PC-3 (cell line): ENCODE results near the gene UBE2D3. TPM values are rescaled to one million over a fixed set of nuclear protein-coding genes. Genes with fewer than 3 reads are reported as not detected.

Experiments used
- ATAC-seq: fragments of 200-7000 bp; cut with Tn5 transposase; 2 replicates; pipeline ENCODE4 v1.9.1; 2020; ENCODE audit warnings: mild to moderate bottlenecking, moderate library complexity
- BruUV-seq: library from RNA; stranded (reverse); fragments of 400-500 nt; replicated peaks from 2 replicates; lab custom pipeline; 2021; lab: Mats Ljungman, UMichigan
- CTCF ChIA-PET: fragments of 300-600 bp; sonication (Branson Sonifier 250); formaldehyde crosslinking; loops from one replicate; lab custom pipeline; 2022; ENCODE audit warnings: antibody characterized with exemption; lab: Charles Lee
- POLR2A ChIA-PET: fragments of 300-600 bp; sonication (Branson Sonifier 250); formaldehyde crosslinking; loops from one replicate; lab custom pipeline; 2022; ENCODE audit warnings: antibody characterized with exemption; ENCODE audit not compliant: unreplicated experiment; lab: Charles Lee
- DNase-seq: peaks from one replicate; pipeline ENCODE4 v3.0.0-alpha.2; 2015
- H2AFZ ChIP-seq: fragments of 300-600 bp; sonication (generic); 2 replicates; pipeline ENCODE4 v1.6.0; 2016; ENCODE audit warnings: antibody characterized with exemption, low read length
- H3F3A ChIP-seq: fragments of 300-600 bp; sonication (generic); one replicate; pipeline ENCODE4 v1.6.0; 2017; ENCODE audit warnings: antibody characterized with exemption, low read length, control low read depth, mild to moderate bottlenecking; ENCODE audit not compliant: unreplicated experiment
- H3K27ac ChIP-seq: fragments of 300-600 bp; sonication (generic); 2 replicates; pipeline ENCODE4 v1.5.1; 2016; ENCODE audit warnings: mild to moderate bottlenecking, low read length
- H3K27me3 ChIP-seq: fragments of 300-600 bp; sonication (generic); 2 replicates; pipeline ENCODE4 v1.6.1; 2016; ENCODE audit warnings: low read length, mixed read lengths
- H3K36me3 ChIP-seq: fragments of 300-600 bp; sonication (generic); 2 replicates; pipeline ENCODE4 v1.6.1; 2016; ENCODE audit warnings: low read depth, mixed run types, low read length, mixed read lengths
- H3K4me1 ChIP-seq: fragments of 300-600 bp; sonication (generic); 2 replicates; pipeline ENCODE4 v1.5.1; 2016; ENCODE audit warnings: low read length; ENCODE audit not compliant: insufficient read depth
- H3K4me2 ChIP-seq: fragments of 300-600 bp; sonication (generic); 2 replicates; pipeline ENCODE4 v1.6.0; 2016; ENCODE audit warnings: low read length
- H3K4me3 ChIP-seq: fragments of 300-600 bp; sonication (generic); 2 replicates; pipeline ENCODE4 v1.5.1; 2016; ENCODE audit warnings: mild to moderate bottlenecking, low read length, mixed read lengths
- H3K79me2 ChIP-seq: fragments of 300-600 bp; sonication (generic); 2 replicates; pipeline ENCODE4 v1.6.1; 2017; ENCODE audit warnings: low read length, mixed read lengths
- H3K9ac ChIP-seq: fragments of 300-600 bp; sonication (generic); 2 replicates; pipeline ENCODE4 v1.6.0; 2016; ENCODE audit warnings: mild to moderate bottlenecking, low read length
- H3K9me2 ChIP-seq: fragments of 300-600 bp; sonication (generic); replicated peaks from 2 replicates; pipeline ENCODE4 v1.6.1; 2016; ENCODE audit warnings: mixed run types, low read length, mixed read lengths
- H3K9me3 ChIP-seq: fragments of 300-600 bp; sonication (generic); 2 replicates; pipeline ENCODE4 v1.6.1; 2016; ENCODE audit warnings: low read length, mixed read lengths
- H4K20me1 ChIP-seq: fragments of 300-600 bp; sonication (generic); 2 replicates; pipeline ENCODE4 v1.6.1; 2016; ENCODE audit warnings: low read length, mixed read lengths
- EZH2 ChIP-seq: fragments of 300-600 bp; sonication (generic); IDR thresholded peaks from one replicate; pipeline ENCODE4 v1.6.1; 2017; ENCODE audit warnings: antibody characterized with exemption, mild to moderate bottlenecking, low read length; ENCODE audit not compliant: unreplicated experiment
- EZH2phosphoT487 ChIP-seq: fragments of 300-600 bp; sonication (generic); IDR thresholded peaks from 2 replicates; pipeline ENCODE4 v1.6.1; 2018; ENCODE audit warnings: mild to moderate bottlenecking, antibody characterized with exemption, low read length, borderline replicate concordance
- intact Hi-C: fragments of 100-400 bp; cut with micrococcal nuclease; formaldehyde crosslinking; loops from 2 replicates; pipeline ENCODE4 v1.9.0; 2023
- total RNA-seq: library from RNA; depleted of rRNA; stranded (reverse); fragments of >200 nt; gene quantifications from 2 replicates; pipeline ENCODE4 v1.2.3, GENCODE V29; 2014
- TF ChIP-seq, protein P1 (sequence below): fragments of 300-600 bp; sonication (generic); conservative IDR thresholded peaks from 2 replicates; pipeline ENCODE4 v1.5.1; 2017; ENCODE audit warnings: antibody characterized with exemption, low read depth, mild to moderate bottlenecking, low read length

UBE2D3 gene
- total RNA-seq, 1 experiment from 2014 or later: 435 TPM

DNA sequence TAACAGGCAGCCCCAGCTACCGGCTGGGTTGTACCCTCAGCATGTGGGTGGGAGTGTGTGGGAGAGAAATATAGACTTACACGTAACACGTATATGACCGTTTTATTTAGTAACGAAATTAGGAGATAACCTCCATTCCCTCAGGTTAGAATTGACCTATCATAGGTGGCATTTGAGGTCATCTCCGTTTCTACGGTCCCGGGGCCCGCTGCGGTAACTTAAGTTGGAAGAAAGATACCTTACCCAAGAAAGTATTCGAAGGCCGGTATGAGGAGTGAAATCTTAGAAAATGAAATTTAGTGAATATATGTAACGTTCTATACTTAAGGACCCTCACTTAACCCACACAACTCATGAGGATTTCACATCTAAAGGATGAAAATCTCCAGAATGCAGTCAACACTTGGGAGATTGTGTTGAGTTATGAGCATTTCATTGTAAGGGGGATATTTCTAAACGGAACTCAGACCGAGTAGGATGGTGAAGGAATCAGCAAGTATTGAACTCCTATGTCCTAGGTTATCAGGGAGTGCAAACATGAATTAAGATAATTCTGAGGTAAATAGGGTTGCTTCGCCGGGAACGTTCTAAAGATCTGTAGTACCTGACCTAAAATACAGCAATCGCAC lies 42.3 kb upstream of the UBE2D3 start:
- no peaks in the 10 kb centered on the region; the same call in 1 of the 2 replicates for H4K20me1 ChIP-seq
- POLR2A ChIA-PET: no interaction called here

DNA sequence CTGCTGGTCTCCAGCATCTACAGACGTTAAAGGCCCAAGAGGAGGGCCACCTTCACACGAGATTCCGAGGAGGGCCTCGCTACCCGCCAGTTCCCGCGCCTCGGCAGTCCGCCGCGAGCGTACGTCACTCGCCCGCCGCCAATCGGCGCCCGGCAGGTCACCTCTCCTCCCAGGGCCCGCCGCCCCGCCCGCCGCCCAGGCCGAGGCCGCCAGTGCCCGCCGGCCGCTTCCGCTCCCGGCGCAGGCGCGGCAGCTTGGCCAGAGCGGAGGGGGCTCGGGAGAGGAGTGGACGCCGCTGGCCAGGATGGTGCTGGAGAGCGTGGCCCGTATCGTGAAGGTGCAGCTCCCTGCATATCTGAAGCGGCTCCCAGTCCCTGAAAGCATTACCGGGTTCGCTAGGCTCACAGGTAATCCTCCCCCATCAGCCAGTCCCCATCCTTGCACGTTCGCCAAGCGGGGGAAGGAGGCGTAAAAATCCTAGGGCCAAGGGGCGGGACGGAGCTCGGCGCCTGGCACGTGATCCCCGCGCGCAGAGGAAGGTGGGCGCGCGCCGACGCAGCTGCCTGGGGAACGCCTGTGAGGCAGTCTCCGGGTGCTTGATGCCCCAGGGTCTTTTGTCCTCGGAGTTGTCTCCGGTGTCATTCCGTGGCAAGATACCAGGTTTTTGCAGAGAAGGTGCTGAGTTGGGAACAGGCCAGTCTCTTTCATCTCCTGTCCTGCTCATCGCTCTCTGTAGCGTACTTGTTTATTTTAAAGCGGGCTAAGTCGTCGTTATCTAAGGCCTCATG lies 41.6 kb upstream of the UBE2D3 start, which contains the start of gene CISD2:
CISD2 (plus strand) TSS at position 212 of the 788 bp plus-strand sequence; CDS start at position 305, 93 bp downstream.
- intact Hi-C loops: loop anchor here (5.0 kb wide), 1 partner anchor 138 kb away; no protein-coding TSS in a partner anchor
- Histone ChIP-seq H2AFZ (peak within 1 kb of the TSS; percentile 93), H3K27me3 (no peaks in the 10 kb centered on the region), H3K4me2 (peak within 1 kb of the TSS; percentile 96), H3K79me2 (peaks cover 63% of the 10 kb centered on the region), H3K4me1 (peaks cover 27% of the 10 kb centered on the region), H3K9ac (peak within 1 kb of the TSS; percentile 75), H3K27ac (peak within 1 kb of the TSS; percentile 70), H3K9me2 (no peaks in the 10 kb centered on the region), H3K36me3 (no peaks in the 10 kb centered on the region), H4K20me1 (no peaks in the 10 kb centered on the region; the same call in 1 of the 2 replicates), H3K9me3 (no peaks in the 10 kb centered on the region), H3F3A (no peaks in the 10 kb centered on the region), H3K4me3 (peak within 1 kb of the TSS; percentile 77)
- BruUV-seq: TSS peak; percentile 57
- TF ChIP-seq EZH2phosphoT487: peak; percentile 82
- TF ChIP-seq EZH2: no peak
- TF ChIP-seq, protein P1, sequence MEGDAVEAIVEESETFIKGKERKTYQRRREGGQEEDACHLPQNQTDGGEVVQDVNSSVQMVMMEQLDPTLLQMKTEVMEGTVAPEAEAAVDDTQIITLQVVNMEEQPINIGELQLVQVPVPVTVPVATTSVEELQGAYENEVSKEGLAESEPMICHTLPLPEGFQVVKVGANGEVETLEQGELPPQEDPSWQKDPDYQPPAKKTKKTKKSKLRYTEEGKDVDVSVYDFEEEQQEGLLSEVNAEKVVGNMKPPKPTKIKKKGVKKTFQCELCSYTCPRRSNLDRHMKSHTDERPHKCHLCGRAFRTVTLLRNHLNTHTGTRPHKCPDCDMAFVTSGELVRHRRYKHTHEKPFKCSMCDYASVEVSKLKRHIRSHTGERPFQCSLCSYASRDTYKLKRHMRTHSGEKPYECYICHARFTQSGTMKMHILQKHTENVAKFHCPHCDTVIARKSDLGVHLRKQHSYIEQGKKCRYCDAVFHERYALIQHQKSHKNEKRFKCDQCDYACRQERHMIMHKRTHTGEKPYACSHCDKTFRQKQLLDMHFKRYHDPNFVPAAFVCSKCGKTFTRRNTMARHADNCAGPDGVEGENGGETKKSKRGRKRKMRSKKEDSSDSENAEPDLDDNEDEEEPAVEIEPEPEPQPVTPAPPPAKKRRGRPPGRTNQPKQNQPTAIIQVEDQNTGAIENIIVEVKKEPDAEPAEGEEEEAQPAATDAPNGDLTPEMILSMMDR: no peak
- DNase-seq: peak; percentile 80
- ChIA-PET POLR2A (interaction anchor here (0.6 kb wide), 1 partner anchor 330 kb away, joined by 8 read pairs; no protein-coding TSS in a partner anchor), CTCF (interaction anchor here (0.7 kb wide), 1 partner anchor 41 kb away, joined by 3 read pairs; no protein-coding TSS in a partner anchor)
- ATAC-seq: peak; percentile 90

More for the DNA sequence above, 42.3 kb upstream of the UBE2D3 start:
- H3K4me1 ChIP-seq: peaks cover 27% of the 10 kb centered on the region
- peak overlapping the region; percentile 70; the same call in 1 of the 2 replicates for H3K27ac ChIP-seq
- H3K79me2 ChIP-seq: peaks cover 63% of the 10 kb centered on the region
- H3F3A ChIP-seq: no peaks in the 10 kb centered on the region
- no peak for DNase-seq
- no peaks in the 10 kb centered on the region for H3K27me3 ChIP-seq
- CTCF ChIA-PET: interaction anchor here (0.7 kb wide), 1 partner anchor 42 kb away, joined by 3 read pairs; no protein-coding TSS in a partner anchor
- peak overlapping the region; percentile 93 for H2AFZ ChIP-seq
- peak overlapping the region; percentile 75 for H3K9ac ChIP-seq
- no TSS peak for BruUV-seq
- H3K9me2 ChIP-seq: no peaks in the 10 kb centered on the region
- H3K4me2 ChIP-seq: peak overlapping the region; percentile 96
- intact Hi-C loops: loop anchor here (5.0 kb wide), 1 partner anchor 138 kb away; no protein-coding TSS in a partner anchor
- no peaks in the 10 kb centered on the region for H3K9me3 ChIP-seq
- TF ChIP-seq EZH2 (no peak), EZH2phosphoT487 (no peak)
- TF ChIP-seq, protein P1: no peak
- H3K4me3 ChIP-seq: peak overlapping the region; percentile 77
- peaks cover 3% of the 10 kb centered on the region; the same call in 1 of the 2 replicates for H3K36me3 ChIP-seq
- ATAC-seq: no peak
